Mesendoderm (in vitro differentiated cells): Measurements from ENCODE around the gene NXPE1.

ENCODE experiments used
- DNase-seq: peaks from one replicate; pipeline ENCODE4 v3.0.0; 2013
- H2AK5ac ChIP-seq: 2 replicates; pipeline ENCODE4 v1.6.1; 2013; ENCODE audit warnings: low read length, inconsistent platforms
- H2BK120ac ChIP-seq: 2 replicates; pipeline ENCODE4 v1.6.1; 2013; ENCODE audit warnings: low read depth, mild to moderate bottlenecking, low read length, moderate library complexity, mixed read lengths
- H2BK15ac ChIP-seq: replicated peaks from 2 replicates; pipeline ENCODE4 v1.6.1; 2013; ENCODE audit warnings: low read depth, mild to moderate bottlenecking, moderate library complexity
- H2BK5ac ChIP-seq: 2 replicates; pipeline ENCODE4 v1.6.1; 2013; ENCODE audit warnings: low read length, inconsistent platforms
- H3K18ac ChIP-seq: 2 replicates; pipeline ENCODE4 v1.6.1; 2013; ENCODE audit warnings: mild to moderate bottlenecking, low read length, mixed read lengths
- H3K23ac ChIP-seq: one replicate; pipeline ENCODE4 v1.6.1; 2013; ENCODE audit warnings: low read length
- H3K27ac ChIP-seq: 2 replicates; pipeline ENCODE4 v1.5.1; 2013; ENCODE audit warnings: low read depth, mild to moderate bottlenecking, inconsistent platforms, low read length, moderate library complexity
- H3K27me3 ChIP-seq: 2 replicates; pipeline ENCODE4 v1.6.1; 2013; ENCODE audit warnings: low read length, control low read depth, mild to moderate bottlenecking, inconsistent platforms; ENCODE audit not compliant: insufficient read depth, poor library complexity
- H3K36me3 ChIP-seq: 2 replicates; pipeline ENCODE4 v1.6.1; 2013; ENCODE audit warnings: low read length, inconsistent platforms; ENCODE audit not compliant: control insufficient read depth, insufficient read depth
- H3K4ac ChIP-seq: one replicate; pipeline ENCODE4 v1.6.1; 2013; ENCODE audit warnings: low read depth, mild to moderate bottlenecking, low read length, moderate library complexity
- H3K4me1 ChIP-seq: 2 replicates; pipeline ENCODE4 v1.6.1; 2013; ENCODE audit warnings: low read depth, low read length, inconsistent platforms; ENCODE audit not compliant: control insufficient read depth
- H3K4me2 ChIP-seq: 2 replicates; pipeline ENCODE4 v1.6.1; 2013; ENCODE audit warnings: low read length
- H3K4me3 ChIP-seq: 2 replicates; pipeline ENCODE4 v1.5.1; 2013; ENCODE audit warnings: mild to moderate bottlenecking, low read length
- H3K56ac ChIP-seq: one replicate; pipeline ENCODE4 v1.6.1; 2013; ENCODE audit warnings: low read length
- H3K79me1 ChIP-seq: 2 replicates; pipeline ENCODE4 v1.6.1; 2013; ENCODE audit warnings: low read length, inconsistent platforms
- H3K79me2 ChIP-seq: 2 replicates; pipeline ENCODE4 v1.6.1; 2013; ENCODE audit warnings: mild to moderate bottlenecking, low read length; ENCODE audit not compliant: control insufficient read depth, insufficient read depth
- H3K9ac ChIP-seq: 2 replicates; pipeline ENCODE4 v1.6.1; 2013; ENCODE audit warnings: low read length, inconsistent platforms
- H4K5ac ChIP-seq: one replicate; pipeline ENCODE4 v1.6.1; 2013; ENCODE audit warnings: low read length
- H4K8ac ChIP-seq: one replicate; pipeline ENCODE4 v1.6.1; 2013; ENCODE audit warnings: low read depth, mild to moderate bottlenecking, control low read depth, low read length, moderate library complexity
- WGBS: extraction: QIAGEN DNeasy Blood & Tissue Kit; methylation state at CpG from one replicate; pipeline ENCODE4 v1.1.7; 2013; ENCODE audit warnings: low lambda C conversion rate, missing lambda C conversion rate; ENCODE audit not compliant: insufficient coverage; ENCODE audit errors: extremely low coverage; 5-methylcytosine and 5-hydroxymethylcytosine counted together

The NXPE1 gene

DNA sequence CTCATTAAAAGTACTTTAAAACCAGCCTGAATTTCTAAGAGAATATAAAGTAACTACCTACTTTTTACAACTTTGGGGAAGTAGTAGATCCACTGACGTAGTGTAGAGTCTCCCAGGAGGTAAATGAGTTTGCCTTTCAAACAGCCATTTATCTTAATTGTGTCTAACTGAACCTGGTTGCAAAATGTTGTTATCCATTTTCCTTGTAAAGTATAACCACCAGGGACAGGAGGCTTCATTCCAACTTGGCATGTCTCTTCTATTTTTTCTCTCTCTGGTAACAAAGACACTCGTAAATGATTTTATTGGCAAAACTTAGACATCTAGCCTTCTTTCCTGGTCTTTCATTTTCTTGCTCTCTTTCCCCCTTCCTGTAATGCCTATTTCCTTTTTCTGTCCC is 36.9 kb downstream of the NXPE1 start:
- H2AK5ac ChIP-seq = no peak overlapping the region
- no peak overlapping the region for H2BK15ac ChIP-seq
- no CpG with 5 or more reads among the region's 2 CpGs for WGBS
- no peak overlapping the region for H3K9ac ChIP-seq
- H3K36me3 ChIP-seq = no peaks in the 10 kb centered on the region
- H3K4me2 ChIP-seq = no peak overlapping the region
- H3K4me1 ChIP-seq = no peaks in the 10 kb centered on the region
- no peaks in the 10 kb centered on the region for H3K79me1 ChIP-seq
- no peak overlapping the region for H3K4me3 ChIP-seq
- no peak for DNase-seq
- H4K5ac ChIP-seq = no peak overlapping the region
- no peaks in the 10 kb centered on the region for H3K27me3 ChIP-seq
- H3K56ac ChIP-seq = no peak overlapping the region
- H4K8ac ChIP-seq = no peak overlapping the region
- no peak overlapping the region for H2BK5ac ChIP-seq
- no peak overlapping the region for H3K27ac ChIP-seq
- H3K4ac ChIP-seq = no peak overlapping the region
- no peak overlapping the region for H2BK120ac ChIP-seq
- H3K79me2 ChIP-seq = no peaks in the 10 kb centered on the region
- no peak overlapping the region for H3K23ac ChIP-seq
- no peak overlapping the region for H3K18ac ChIP-seq

DNA sequence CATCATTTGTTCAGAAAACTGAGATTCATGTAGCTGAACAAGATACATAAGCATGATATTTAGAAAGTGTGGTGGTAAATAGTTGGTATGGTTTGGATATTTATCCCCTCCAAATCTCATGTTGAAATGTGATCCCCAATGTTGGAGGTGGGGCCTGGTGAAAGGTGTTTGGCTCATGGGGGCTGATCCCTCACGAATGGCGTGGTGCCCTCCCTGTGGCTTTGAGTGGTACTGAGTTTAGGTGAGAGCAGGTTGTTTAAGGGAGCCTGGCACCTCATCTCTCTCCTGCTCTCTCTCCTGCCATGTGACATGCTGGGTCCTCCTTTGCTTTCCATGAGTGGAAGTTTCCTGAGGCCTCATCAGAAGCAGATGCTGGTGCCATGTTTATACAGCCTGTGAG is 48.1 kb downstream of the NXPE1 start:
- Histone ChIP-seq H3K23ac (no peak overlapping the region), H2BK15ac (no peak overlapping the region), H3K4me1 (no peaks in the 10 kb centered on the region), H3K79me2 (no peaks in the 10 kb centered on the region), H3K79me1 (no peaks in the 10 kb centered on the region), H3K4ac (no peak overlapping the region), H3K4me2 (no peak overlapping the region), H4K5ac (no peak overlapping the region), H3K56ac (no peak overlapping the region), H3K27me3 (no peaks in the 10 kb centered on the region), H3K4me3 (no peak overlapping the region), H2BK5ac (no peak overlapping the region), H4K8ac (no peak overlapping the region), H3K18ac (no peak overlapping the region), H2BK120ac (no peak overlapping the region), H3K36me3 (no peaks in the 10 kb centered on the region), H3K9ac (no peak overlapping the region), H2AK5ac (no peak overlapping the region), H3K27ac (no peak overlapping the region)
- no peak for DNase-seq
- WGBS = no CpG with 5 or more reads among the region's 2 CpGs

DNA sequence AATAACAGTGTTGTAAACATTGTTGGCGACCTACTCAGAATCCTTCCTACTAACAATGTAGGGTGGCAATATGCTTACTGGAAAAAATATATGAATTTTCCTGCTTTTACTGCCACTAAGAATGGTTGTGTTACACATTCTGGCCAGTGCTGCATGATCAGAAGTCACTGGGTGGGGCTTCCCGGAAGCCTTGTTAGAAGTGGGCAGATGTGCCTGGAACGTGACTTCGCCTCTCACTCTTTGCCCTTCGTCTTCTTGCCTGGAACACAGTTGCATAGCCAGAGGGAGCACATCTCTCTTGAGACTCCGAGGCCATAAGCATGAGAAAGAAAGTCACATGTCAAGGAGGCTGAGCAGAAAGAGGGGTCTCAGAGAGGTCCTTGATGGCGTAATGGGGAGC is 48.6 kb downstream of the NXPE1 start:
- no peak overlapping the region for H3K18ac ChIP-seq
- no peak overlapping the region for H2BK5ac ChIP-seq
- no peak for DNase-seq
- H4K5ac ChIP-seq = no peak overlapping the region
- no peak overlapping the region for H3K23ac ChIP-seq
- no peak overlapping the region for H3K4me2 ChIP-seq
- no peak overlapping the region for H2AK5ac ChIP-seq
- no peak overlapping the region for H3K4me3 ChIP-seq
- H3K56ac ChIP-seq = no peak overlapping the region
- no peaks in the 10 kb centered on the region for H3K36me3 ChIP-seq
- H3K9ac ChIP-seq = no peak overlapping the region
- H3K79me2 ChIP-seq = no peaks in the 10 kb centered on the region
- H3K4me1 ChIP-seq = no peaks in the 10 kb centered on the region
- H2BK15ac ChIP-seq = no peak overlapping the region
- no peaks in the 10 kb centered on the region for H3K79me1 ChIP-seq
- WGBS = no CpG with 5 or more reads among the region's 7 CpGs
- H3K27me3 ChIP-seq = no peaks in the 10 kb centered on the region
- no peak overlapping the region for H3K27ac ChIP-seq
- no peak overlapping the region for H3K4ac ChIP-seq
- no peak overlapping the region for H4K8ac ChIP-seq
- H2BK120ac ChIP-seq = no peak overlapping the region

DNA sequence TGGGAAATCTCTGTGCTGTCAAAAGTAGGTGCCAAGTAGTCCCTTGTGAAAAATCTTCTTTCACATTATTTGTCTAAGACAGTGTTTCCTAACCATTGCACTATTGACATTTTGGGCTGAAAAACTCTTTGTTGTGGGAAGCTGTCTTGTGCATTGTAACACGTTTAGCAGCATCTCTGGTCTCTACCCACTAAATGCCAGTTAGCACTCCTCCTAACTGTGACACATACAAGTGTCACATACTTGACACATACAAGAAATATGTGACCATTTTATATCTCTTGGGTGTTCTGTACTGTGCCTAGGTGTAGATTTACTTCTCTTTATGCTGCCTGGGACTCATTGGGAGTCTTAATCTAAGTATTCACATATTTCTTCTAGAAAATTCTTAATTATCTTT is 57.8 kb downstream of the NXPE1 start:
- Histone ChIP-seq H3K23ac (no peak overlapping the region), H2AK5ac (no peak overlapping the region), H3K27me3 (no peaks in the 10 kb centered on the region), H3K4me2 (no peak overlapping the region), H3K4me3 (no peak overlapping the region), H4K5ac (no peak overlapping the region), H3K4me1 (no peaks in the 10 kb centered on the region), H3K79me1 (no peaks in the 10 kb centered on the region), H3K36me3 (no peaks in the 10 kb centered on the region), H3K79me2 (no peaks in the 10 kb centered on the region), H3K4ac (no peak overlapping the region), H3K18ac (no peak overlapping the region), H4K8ac (no peak overlapping the region), H3K27ac (no peak overlapping the region), H3K9ac (no peak overlapping the region), H2BK5ac (no peak overlapping the region), H2BK15ac (no peak overlapping the region), H2BK120ac (no peak overlapping the region), H3K56ac (no peak overlapping the region)
- WGBS = no CpG with 5 or more reads among the region's 1 CpG
- no peak for DNase-seq

DNA sequence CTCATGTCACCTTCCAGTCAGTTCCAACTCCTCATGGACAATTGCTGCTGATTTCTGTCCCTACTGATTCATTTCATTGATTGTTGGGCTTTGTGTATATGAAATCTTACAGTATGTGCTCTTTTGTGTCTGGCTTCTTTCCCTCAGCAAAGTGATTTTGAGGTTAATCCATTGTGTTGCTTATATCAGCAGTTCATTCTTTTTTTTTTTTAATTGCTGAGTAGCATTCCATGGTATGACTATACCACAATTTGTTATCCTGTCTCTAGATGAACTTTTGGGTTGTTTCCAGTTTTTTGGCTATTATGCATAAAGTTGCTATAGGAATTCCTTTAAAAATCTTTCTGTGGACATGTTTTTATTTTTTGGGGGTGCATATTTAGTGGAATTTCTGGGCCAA is 59.9 kb downstream of the NXPE1 start:
- H2BK120ac ChIP-seq = no peak overlapping the region
- no peak overlapping the region for H3K4ac ChIP-seq
- no peaks in the 10 kb centered on the region for H3K27me3 ChIP-seq
- H2AK5ac ChIP-seq = no peak overlapping the region
- H3K4me2 ChIP-seq = no peak overlapping the region
- H3K79me2 ChIP-seq = no peaks in the 10 kb centered on the region
- H2BK15ac ChIP-seq = no peak overlapping the region
- DNase-seq = no peak
- H3K9ac ChIP-seq = no peak overlapping the region
- no peak overlapping the region for H4K8ac ChIP-seq
- H3K27ac ChIP-seq = no peak overlapping the region
- H3K36me3 ChIP-seq = no peaks in the 10 kb centered on the region
- H3K79me1 ChIP-seq = no peaks in the 10 kb centered on the region
- H3K56ac ChIP-seq = no peak overlapping the region
- H3K4me1 ChIP-seq = no peaks in the 10 kb centered on the region
- no peak overlapping the region for H3K23ac ChIP-seq
- H3K4me3 ChIP-seq = no peak overlapping the region
- no peak overlapping the region for H4K5ac ChIP-seq
- no peak overlapping the region for H2BK5ac ChIP-seq
- H3K18ac ChIP-seq = no peak overlapping the region

DNA sequence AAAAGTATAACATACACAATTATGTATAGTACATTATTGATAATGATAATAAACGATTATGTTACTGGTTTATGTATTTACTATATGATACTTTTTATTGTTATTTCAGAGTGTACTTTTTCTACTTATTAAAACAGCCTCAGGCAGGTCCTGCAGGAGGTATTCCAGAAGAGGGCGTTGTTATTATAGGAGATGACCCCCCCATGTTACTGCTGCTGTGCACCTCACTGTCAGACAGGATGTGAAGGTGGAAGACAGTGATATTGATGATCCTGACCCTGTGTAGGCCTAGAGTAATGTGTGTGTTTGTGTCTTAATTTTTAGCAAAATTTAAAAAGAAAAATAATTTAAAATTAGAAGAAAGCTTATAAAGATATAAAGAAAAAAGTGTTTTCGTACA is 62.8 kb downstream of the NXPE1 start:
- Histone ChIP-seq H3K79me1 (no peaks in the 10 kb centered on the region), H2BK120ac (no peak overlapping the region), H2BK5ac (no peak overlapping the region), H4K5ac (no peak overlapping the region), H3K23ac (no peak overlapping the region), H4K8ac (no peak overlapping the region), H3K9ac (no peak overlapping the region), H3K4me1 (no peaks in the 10 kb centered on the region), H3K27ac (no peak overlapping the region), H3K4ac (no peak overlapping the region), H3K4me2 (no peak overlapping the region), H2BK15ac (no peak overlapping the region), H3K4me3 (no peak overlapping the region), H2AK5ac (no peak overlapping the region), H3K36me3 (no peaks in the 10 kb centered on the region), H3K79me2 (no peaks in the 10 kb centered on the region), H3K18ac (no peak overlapping the region), H3K27me3 (no peaks in the 10 kb centered on the region), H3K56ac (no peak overlapping the region)
- no peak for DNase-seq
- WGBS = 100% methylated on average over 1 of the region's 3 CpGs
